A549 (cell line): ENCODE results near the gene TSHZ2.

Source experiments
- CHD2 ChIP-seq: fragments of 150-350 bp; IDR thresholded peaks from 2 replicates; pipeline ENCODE4 v1.6.1; 2014; ENCODE audit warnings: low read length; ENCODE audit not compliant: partially characterized antibody
- CTCF ChIP-seq: fragments of >200 bp; sonication (Bioruptor Twin); formaldehyde crosslinking; IDR thresholded peaks from 3 replicates; pipeline ENCODE4 v1.5.1; 2016
- EP300 ChIP-seq, 2 experiments: fragments of >200 bp; sonication (Bioruptor Twin); formaldehyde crosslinking; IDR thresholded peaks; 2 replicates in 1 of 2; 3 replicates in 1 of 2; pipeline ENCODE4 v1.6.1; 2016 to 2017
- HDAC2 ChIP-seq: fragments of 200-600 bp; sonication (generic); IDR thresholded peaks from 2 replicates; pipeline ENCODE4 v1.6.1; 2016
- MAX ChIP-seq: IDR thresholded peaks from 2 replicates; pipeline ENCODE4 v1.6.1; 2012
- POLR2A ChIP-seq: IDR thresholded peaks from 2 replicates; pipeline ENCODE4 v1.6.1; 2012; ENCODE audit warnings: mild to moderate bottlenecking, low read length
- REST ChIP-seq: fragments of 200-600 bp; sonication (generic); IDR thresholded peaks from 2 replicates; pipeline ENCODE4 v1.6.1; 2016; ENCODE audit warnings: antibody characterized with exemption, mild to moderate bottlenecking, moderate library complexity
- SMC3 ChIP-seq: fragments of >200 bp; sonication (Bioruptor Twin); formaldehyde crosslinking; IDR thresholded peaks from 3 replicates; pipeline ENCODE4 v1.6.1; 2018; ENCODE audit warnings: inconsistent platforms
- SREBF2 ChIP-seq: fragments of 450-650 bp; IDR thresholded peaks from 2 replicates; pipeline ENCODE4 v1.6.1; 2014; ENCODE audit warnings: mild to moderate bottlenecking, moderate library complexity
- ZNF302 ChIP-seq: fragments of 250-450 bp; sonication (Bioruptor Pico); IDR thresholded peaks from 2 replicates; pipeline ENCODE4 v1.9.0; 2021; ENCODE audit warnings: inconsistent platforms, mild to moderate bottlenecking, moderate library complexity

- no peak for TF ChIP-seq MAX
- no peak for TF ChIP-seq CTCF
- TF ChIP-seq ZNF302 (CRISPR knock-in tag) = no peak
- TF ChIP-seq POLR2A = no peak
- TF ChIP-seq CHD2 = no peak
- TF ChIP-seq EP300 (IDR thresholded peaks at IDR 0.05) = no peak
- no peak for TF ChIP-seq SMC3
- no peak for TF ChIP-seq SREBF2
- no peak for TF ChIP-seq REST
- no peak for TF ChIP-seq HDAC2
These were observed 335.9 kb downstream of the TSHZ2 start for GRCh38 chr20:53307964-53308597.
